ENCODE measurements around the gene NAALADL2.

NAALADL2 gene

DNA sequence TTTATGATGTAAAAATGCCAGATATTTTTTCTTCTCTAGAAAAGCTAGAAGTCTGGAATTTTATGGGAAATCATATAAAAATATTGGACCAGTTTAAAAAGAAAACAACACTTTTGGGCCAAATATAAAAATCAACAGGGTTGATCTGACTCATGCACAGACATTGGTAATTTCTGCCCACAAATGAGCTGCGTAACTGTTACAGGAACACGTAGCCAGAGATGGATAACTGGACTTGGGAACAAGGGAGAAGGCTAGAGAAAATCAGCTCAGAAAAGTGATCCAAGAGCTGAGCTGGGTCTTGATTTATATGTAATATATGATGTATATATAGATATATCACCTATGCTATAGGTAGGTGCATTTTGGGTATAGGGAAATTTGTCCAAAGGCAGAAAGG is 36.8 kb upstream of the NAALADL2 start:
- no peak for DNase-seq (ENCODE audit: low read depth, low spot score)
- in situ Hi-C loops (cut with HindIII; ENCODE audit: low sequenced_read_pairs), result no loop called here
- TF ChIP-seq, protein P1, sequence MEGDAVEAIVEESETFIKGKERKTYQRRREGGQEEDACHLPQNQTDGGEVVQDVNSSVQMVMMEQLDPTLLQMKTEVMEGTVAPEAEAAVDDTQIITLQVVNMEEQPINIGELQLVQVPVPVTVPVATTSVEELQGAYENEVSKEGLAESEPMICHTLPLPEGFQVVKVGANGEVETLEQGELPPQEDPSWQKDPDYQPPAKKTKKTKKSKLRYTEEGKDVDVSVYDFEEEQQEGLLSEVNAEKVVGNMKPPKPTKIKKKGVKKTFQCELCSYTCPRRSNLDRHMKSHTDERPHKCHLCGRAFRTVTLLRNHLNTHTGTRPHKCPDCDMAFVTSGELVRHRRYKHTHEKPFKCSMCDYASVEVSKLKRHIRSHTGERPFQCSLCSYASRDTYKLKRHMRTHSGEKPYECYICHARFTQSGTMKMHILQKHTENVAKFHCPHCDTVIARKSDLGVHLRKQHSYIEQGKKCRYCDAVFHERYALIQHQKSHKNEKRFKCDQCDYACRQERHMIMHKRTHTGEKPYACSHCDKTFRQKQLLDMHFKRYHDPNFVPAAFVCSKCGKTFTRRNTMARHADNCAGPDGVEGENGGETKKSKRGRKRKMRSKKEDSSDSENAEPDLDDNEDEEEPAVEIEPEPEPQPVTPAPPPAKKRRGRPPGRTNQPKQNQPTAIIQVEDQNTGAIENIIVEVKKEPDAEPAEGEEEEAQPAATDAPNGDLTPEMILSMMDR (IDR thresholded peaks at IDR 0.05; ENCODE audit: low read depth, low read length), result no peak
- no peak overlapping the region for H3K4me3 ChIP-seq (ENCODE audit: low read depth, low read length)

DNA sequence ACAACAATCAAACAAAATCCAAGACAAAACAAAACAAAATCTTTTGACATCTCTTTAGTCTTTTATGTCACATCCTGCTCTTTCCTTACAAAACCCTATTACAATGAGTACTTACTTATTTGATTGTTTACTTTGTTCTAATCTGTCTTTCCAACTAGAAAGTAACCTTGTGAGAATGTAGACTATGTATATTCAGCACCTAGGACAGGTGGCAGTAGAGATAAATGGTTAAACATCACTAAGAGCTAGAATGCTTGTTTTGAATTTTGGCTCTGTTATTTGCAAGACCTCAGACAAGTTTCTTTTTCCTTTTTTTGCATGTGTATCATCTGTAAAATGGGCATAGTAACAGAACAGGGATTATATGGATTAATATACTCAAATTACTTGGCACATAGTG is 33.1 kb upstream of the NAALADL2 start:
- DNase-seq (ENCODE audit: low read depth, low spot score), result no peak
- TF ChIP-seq, protein P1 (IDR thresholded peaks at IDR 0.05; ENCODE audit: low read depth, low read length), result no peak
- no peak overlapping the region for H3K4me3 ChIP-seq (ENCODE audit: low read depth, low read length)
- in situ Hi-C loops (cut with HindIII; ENCODE audit: low sequenced_read_pairs), result no loop called here

DNA sequence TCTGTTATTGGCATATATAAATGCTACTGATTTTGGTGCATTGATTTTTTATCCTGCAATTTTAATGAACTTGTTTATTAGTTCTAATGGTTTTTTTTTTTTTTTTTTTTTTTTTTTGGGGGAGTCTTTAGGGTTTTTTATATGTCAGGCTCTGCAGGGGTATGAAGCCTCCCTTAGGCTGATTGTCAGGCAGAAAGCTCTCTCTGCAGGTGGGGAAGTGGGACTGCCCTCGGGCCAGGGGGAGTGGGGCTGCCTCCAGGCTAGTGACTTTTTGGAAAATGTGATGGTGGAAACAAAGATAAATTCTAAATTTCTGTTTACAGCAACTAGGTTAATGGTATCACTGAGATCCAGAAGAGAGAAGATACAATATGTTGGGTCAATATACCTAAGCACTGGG is 14.4 kb upstream of the NAALADL2 start:
- no peak overlapping the region for H3K4me3 ChIP-seq (ENCODE audit: low read depth, low read length)
- TF ChIP-seq, protein P1 (IDR thresholded peaks at IDR 0.05; ENCODE audit: low read depth, low read length), result no peak
- in situ Hi-C loops (cut with HindIII; ENCODE audit: low sequenced_read_pairs), result no loop called here
- DNase-seq (ENCODE audit: low read depth, low spot score), result no peak

DNA sequence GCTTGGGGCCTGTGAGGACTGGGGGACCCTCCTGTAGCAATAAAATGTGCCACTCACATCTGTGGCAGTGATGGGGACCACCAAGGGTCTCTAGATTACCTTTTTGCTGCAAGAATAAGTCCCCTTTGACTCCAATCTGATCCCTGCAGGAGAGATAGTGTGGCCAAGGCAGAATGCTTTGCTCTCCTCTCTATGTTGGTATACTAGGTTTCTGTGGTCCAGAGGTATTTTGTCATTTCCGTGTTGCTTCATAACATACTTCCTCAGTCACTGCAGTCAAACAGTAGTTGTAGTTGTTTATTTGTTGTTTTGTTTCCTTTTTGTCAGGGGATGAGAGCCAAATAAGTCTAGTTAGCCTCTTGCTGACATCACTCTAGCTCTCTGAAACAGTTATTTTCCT is 13.1 kb upstream of the NAALADL2 start:
- DNase-seq (ENCODE audit: low read depth, low spot score), result no peak
- TF ChIP-seq, protein P1 (IDR thresholded peaks at IDR 0.05; ENCODE audit: low read depth, low read length), result no peak
- in situ Hi-C loops (cut with HindIII; ENCODE audit: low sequenced_read_pairs), result no loop called here
- no peak overlapping the region for H3K4me3 ChIP-seq (ENCODE audit: low read depth, low read length)

GRCh38 chr3:174854987-174855386 is 4.1 kb upstream of the NAALADL2 start:
- TF ChIP-seq, protein P1 (IDR thresholded peaks at IDR 0.05; ENCODE audit: low read depth, low read length), result no peak
- DNase-seq (ENCODE audit: low read depth, low spot score), result no peak
- in situ Hi-C loops (cut with HindIII; ENCODE audit: low sequenced_read_pairs), result no loop called here
- H3K4me3 ChIP-seq (ENCODE audit: low read depth, low read length), result no peak overlapping the region

DNA sequence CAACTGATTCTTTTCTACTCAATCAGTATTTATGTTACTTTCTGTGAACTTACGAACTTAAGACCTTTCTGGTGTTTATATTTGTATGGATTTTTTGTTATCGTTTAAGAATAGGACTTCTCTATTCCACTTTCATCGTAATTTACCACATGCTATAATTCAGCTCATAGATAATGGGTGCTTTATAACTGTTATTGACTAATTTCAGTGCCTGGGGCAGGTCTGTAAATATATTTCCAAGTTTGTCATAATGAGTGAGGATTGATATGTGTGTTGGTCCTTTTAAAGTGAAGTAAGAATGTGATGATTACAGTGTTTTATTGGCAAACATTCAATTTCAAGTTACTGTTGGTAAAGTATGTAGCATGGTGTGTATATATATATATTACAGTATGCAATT is 1.8 kb upstream of the NAALADL2 start:
- in situ Hi-C loops (cut with HindIII; ENCODE audit: low sequenced_read_pairs), result no loop called here

More for the DNA sequence above, 1.8 kb upstream of the NAALADL2 start:
- no peak overlapping the region for H3K4me3 ChIP-seq (ENCODE audit: low read depth, low read length)
- no peak for DNase-seq (ENCODE audit: low read depth, low spot score)
- TF ChIP-seq, protein P1 (IDR thresholded peaks at IDR 0.05; ENCODE audit: low read depth, low read length), result no peak
